ENCODE measurements around the gene MIER1. TPM values are rescaled to one million over a fixed set of nuclear protein-coding genes. Genes with fewer than 3 reads are reported as not detected.

MIER1 gene
- total and polyA plus RNA-seq, 2 donors (not counting 1 experiment from before 2014, with no cell fraction given), result 7.7 to 55.0 TPM

GRCh38 chr1:66919063-66919462 is 5.7 kb upstream of the MIER1 start:
- Histone ChIP-seq H3K9me3 (ENCODE audit: control extremely low read depth in 1 of 3, control insufficient read depth in 2 of 3, insufficient read depth in 1 of 3, low read length in 2 of 3) (no peaks in the 10 kb centered on the region), H4K20me1 (ENCODE audit: control insufficient read depth, insufficient read depth, low read length, poor library complexity, severe bottlenecking) (no peaks in the 10 kb centered on the region), H3K79me2 (ENCODE audit: control insufficient read depth, insufficient read depth, low read length) (peaks cover 11% of the 10 kb centered on the region), H3K4me2 (replicated peaks; ENCODE audit: low read depth, low read length, poor library complexity, severe bottlenecking) (no peak overlapping the region), H3K4me3 (ENCODE audit: control extremely low read depth in 1 of 5, extremely low read depth in 1 of 5, insufficient read depth in 1 of 5, low read depth in 2 of 5, low read length in 4 of 5) (no peak overlapping the region), H2AFZ (ENCODE audit: insufficient read depth, low read depth, low read length, poor library complexity, severe bottlenecking) (no peak overlapping the region), H3K9ac (ENCODE audit: low read length) (no peak overlapping the region), H3K27ac (ENCODE audit: low read length in 2 of 2) (no peak overlapping the region), H3K27me3 (replicated peaks in 1 of 4; ENCODE audit: control extremely low read depth in 1 of 4, control insufficient read depth in 3 of 4, insufficient read depth in 4 of 4, low read length in 3 of 4) (no peaks in the 10 kb centered on the region), H3K36me3 (replicated peaks in 1 of 2; ENCODE audit: control extremely low read depth in 1 of 2, control insufficient read depth in 1 of 2, extremely low read depth in 1 of 2, insufficient read depth in 2 of 2, low read length in 1 of 2) (no peaks in the 10 kb centered on the region), H3K4me1 (ENCODE audit: control insufficient read depth in 2 of 2, insufficient read depth in 2 of 2, low read length in 2 of 2) (peaks cover 6 to 7% of the 10 kb centered on the region in 2 donors)
- H3K27me3 Mint-ChIP-seq, result no peaks in the 10 kb centered on the region
- DNase-seq, result no peak
- ChIA-PET CTCF (no interaction called here), POLR2A (no interaction called here)
- no peak overlapping the region for H3K27ac Mint-ChIP-seq
- H3K4me1 Mint-ChIP-seq, result peaks cover 8% of the 10 kb centered on the region
- WGBS (ENCODE audit: insufficient coverage), result 100% methylated on average over 1 of the region's 1 CpG
- TF ChIP-seq, protein P1, sequence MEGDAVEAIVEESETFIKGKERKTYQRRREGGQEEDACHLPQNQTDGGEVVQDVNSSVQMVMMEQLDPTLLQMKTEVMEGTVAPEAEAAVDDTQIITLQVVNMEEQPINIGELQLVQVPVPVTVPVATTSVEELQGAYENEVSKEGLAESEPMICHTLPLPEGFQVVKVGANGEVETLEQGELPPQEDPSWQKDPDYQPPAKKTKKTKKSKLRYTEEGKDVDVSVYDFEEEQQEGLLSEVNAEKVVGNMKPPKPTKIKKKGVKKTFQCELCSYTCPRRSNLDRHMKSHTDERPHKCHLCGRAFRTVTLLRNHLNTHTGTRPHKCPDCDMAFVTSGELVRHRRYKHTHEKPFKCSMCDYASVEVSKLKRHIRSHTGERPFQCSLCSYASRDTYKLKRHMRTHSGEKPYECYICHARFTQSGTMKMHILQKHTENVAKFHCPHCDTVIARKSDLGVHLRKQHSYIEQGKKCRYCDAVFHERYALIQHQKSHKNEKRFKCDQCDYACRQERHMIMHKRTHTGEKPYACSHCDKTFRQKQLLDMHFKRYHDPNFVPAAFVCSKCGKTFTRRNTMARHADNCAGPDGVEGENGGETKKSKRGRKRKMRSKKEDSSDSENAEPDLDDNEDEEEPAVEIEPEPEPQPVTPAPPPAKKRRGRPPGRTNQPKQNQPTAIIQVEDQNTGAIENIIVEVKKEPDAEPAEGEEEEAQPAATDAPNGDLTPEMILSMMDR (IDR thresholded peaks at IDR 0.05), result no peak
- no peak for TF ChIP-seq EZH2 (IDR thresholded peaks at IDR 0.05; ENCODE audit: borderline replicate concordance, insufficient read depth, low read depth, low read length, poor library complexity, severe bottlenecking)
- no peak for ATAC-seq (ENCODE audit: low read depth)
- no peak overlapping the region for H3K4me3 Mint-ChIP-seq
- intact Hi-C loops (cut with micrococcal nuclease), result no loop called here
- peaks cover 3% of the 10 kb centered on the region for H3K9me3 Mint-ChIP-seq (ENCODE audit: insufficient read depth)

DNA sequence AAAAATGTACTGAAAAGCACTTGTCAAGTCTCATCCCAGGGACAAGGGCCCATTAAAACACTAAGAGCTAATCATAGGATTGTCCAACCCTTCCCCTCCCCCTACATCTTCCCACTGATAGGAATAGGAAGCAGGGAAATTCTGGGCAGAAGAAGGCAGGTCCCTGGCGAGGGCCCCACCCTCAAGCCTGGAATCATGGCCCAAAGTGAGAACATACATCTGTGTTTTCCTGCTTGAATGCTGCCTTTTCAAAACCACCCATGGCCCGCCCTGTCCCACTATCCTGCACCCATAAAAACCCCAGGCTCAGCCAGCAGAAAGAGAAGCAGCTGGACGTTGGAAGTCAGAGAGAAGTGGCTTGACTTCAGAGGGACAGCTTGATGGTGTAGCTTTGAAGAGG is 5.0 kb upstream of the MIER1 start:
- no peaks in the 10 kb centered on the region for H3K27me3 ChIP-seq (replicated peaks in 1 of 4; ENCODE audit: control extremely low read depth in 1 of 4, control insufficient read depth in 3 of 4, insufficient read depth in 4 of 4, low read length in 3 of 4)
- TF ChIP-seq EZH2 (IDR thresholded peaks at IDR 0.05; ENCODE audit: borderline replicate concordance, insufficient read depth, low read depth, low read length, poor library complexity, severe bottlenecking), result no peak
- TF ChIP-seq, protein P1 (IDR thresholded peaks at IDR 0.05), result no peak
- no peak overlapping the region for H3K4me3 ChIP-seq (ENCODE audit: control extremely low read depth in 1 of 5, extremely low read depth in 1 of 5, insufficient read depth in 1 of 5, low read depth in 2 of 5, low read length in 4 of 5)
- H3K27ac ChIP-seq (ENCODE audit: low read length in 2 of 2), result no peak overlapping the region
- no peaks in the 10 kb centered on the region for H3K27me3 Mint-ChIP-seq
- H3K4me1 ChIP-seq (ENCODE audit: control insufficient read depth in 2 of 2, insufficient read depth in 2 of 2, low read length in 2 of 2), result peaks cover 7 to 10% of the 10 kb centered on the region in 2 donors
- H3K9ac ChIP-seq (ENCODE audit: low read length), result no peak overlapping the region
- H3K4me1 Mint-ChIP-seq, result peaks cover 10% of the 10 kb centered on the region
- ATAC-seq (ENCODE audit: low read depth) (no peak), DNase-seq (no peak)
- H3K36me3 ChIP-seq (replicated peaks in 1 of 2; ENCODE audit: control extremely low read depth in 1 of 2, control insufficient read depth in 1 of 2, extremely low read depth in 1 of 2, insufficient read depth in 2 of 2, low read length in 1 of 2), result no peaks in the 10 kb centered on the region
- CTCF ChIA-PET, result no interaction called here
- H3K4me3 Mint-ChIP-seq, result no peak overlapping the region
- no peak overlapping the region for H2AFZ ChIP-seq (ENCODE audit: insufficient read depth, low read depth, low read length, poor library complexity, severe bottlenecking)
- peaks cover 3% of the 10 kb centered on the region for H3K9me3 Mint-ChIP-seq (ENCODE audit: insufficient read depth)
- no peak overlapping the region for H3K4me2 ChIP-seq (replicated peaks; ENCODE audit: low read depth, low read length, poor library complexity, severe bottlenecking)
- WGBS (ENCODE audit: insufficient coverage), result 67% methylated on average over 1 of the region's 3 CpGs
- peaks cover 15% of the 10 kb centered on the region for H3K79me2 ChIP-seq (ENCODE audit: control insufficient read depth, insufficient read depth, low read length)
- intact Hi-C loops (cut with micrococcal nuclease), result loop anchor here (10.0 kb wide), 2 partner anchors 585 to 1955 kb away; partner anchors contain the start of gene JAK1
- no peaks in the 10 kb centered on the region for H4K20me1 ChIP-seq (ENCODE audit: control insufficient read depth, insufficient read depth, low read length, poor library complexity, severe bottlenecking)
- H3K9me3 ChIP-seq (ENCODE audit: control extremely low read depth in 1 of 3, control insufficient read depth in 2 of 3, insufficient read depth in 1 of 3, low read length in 2 of 3), result no peaks in the 10 kb centered on the region
- POLR2A ChIA-PET, result no interaction called here
- no peak overlapping the region for H3K27ac Mint-ChIP-seq

All from B cell (primary cell).